A549 treated with DMSO at 1 μM for 4 hours (cell line): Measurements from ENCODE around the gene VSIR. TPM values are rescaled to one million over a fixed set of nuclear protein-coding genes. Genes with fewer than 3 reads are reported as not detected.

ENCODE experiments used
- total RNA-seq: library from RNA; stranded (reverse); fragments of 200-300 nt; extraction: Qiagen RNA extraction; gene quantifications from 5 replicates; pipeline ENCODE4 v1.2.3, GENCODE V29; 2022; ENCODE audit warnings: low read depth

The VSIR gene
- total RNA-seq: 23.7 to 32.7 TPM (median 28.7 TPM) in 5 replicates

DNA sequence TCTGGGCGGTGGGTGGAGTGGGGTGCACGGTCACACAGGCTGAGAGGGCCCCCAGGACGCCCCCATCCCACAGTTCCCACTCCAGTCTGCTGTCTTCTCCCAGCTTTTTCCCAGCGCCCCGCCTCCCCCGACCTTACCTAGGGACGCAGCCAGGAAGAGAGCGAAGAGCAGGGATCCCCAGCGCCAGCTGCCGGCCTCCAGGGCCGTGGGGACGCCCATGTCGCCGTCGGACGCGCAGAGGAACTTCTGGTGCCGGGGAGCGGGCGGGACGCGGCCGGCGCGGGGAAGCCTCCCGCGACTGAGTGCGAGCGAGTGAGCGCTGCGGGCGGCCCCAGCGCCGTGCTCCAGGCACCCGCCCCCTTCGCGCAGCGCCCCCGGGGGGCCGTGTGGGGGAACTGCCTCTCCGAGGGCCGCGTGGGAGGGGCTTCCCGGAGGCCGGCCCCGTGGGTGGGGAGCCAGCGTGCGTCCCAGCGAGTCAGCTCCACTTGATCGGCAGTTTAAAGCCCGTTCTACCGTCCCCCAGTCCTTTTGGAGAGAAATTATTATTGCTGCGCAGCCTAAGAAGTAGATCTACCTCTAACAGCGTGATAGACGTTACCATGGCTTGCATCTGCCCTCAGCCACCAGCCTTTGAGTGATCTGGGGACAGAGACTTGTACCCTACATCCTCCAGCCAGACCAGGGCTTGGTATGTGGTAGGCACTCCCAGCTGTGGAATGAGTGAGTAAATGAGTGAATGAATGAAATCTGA, at the start of gene VSIR:
Gene VSIR (minus strand): TSS at position 300 of the 751 bp plus-strand sequence. CDS start 81 bp downstream, at position 219.

DNA sequence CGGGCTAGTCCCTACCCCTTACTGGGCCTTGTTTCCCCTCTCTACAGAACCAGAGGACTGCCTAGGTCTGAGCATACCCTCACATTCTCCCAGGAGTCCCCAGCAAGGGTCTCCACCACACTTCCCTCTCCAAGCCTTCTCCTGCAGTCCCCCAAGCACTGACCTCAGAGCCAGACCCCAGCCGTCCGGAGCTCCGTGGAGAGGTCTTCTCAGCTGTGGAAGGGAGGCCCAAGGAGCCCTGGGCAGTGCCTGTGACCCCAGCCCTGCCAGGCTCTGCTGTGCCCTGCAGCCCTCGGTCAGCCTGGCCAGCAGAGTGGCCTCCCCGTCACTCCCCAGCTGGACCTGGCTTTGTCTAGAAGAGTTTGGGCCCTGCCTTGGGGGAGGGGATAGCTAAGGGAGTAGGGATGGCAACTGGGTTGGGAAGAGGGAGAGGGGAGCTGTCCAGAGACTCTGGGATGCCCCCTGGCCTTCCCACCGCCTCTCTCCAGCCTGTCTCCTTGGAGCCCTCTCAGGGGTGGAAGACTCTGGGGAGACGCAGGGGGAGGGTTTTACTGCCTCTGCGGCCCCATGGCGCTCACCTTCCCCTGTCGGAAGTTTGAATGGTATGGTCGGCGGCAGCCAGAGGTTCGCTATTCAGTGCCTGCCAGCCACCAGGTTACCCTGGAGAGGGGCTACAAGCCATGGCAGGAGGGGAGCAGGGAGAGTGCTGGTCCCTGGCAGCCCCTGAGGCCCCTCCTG, 53.7 kb downstream of the VSIR start, which contains the start of gene C10orf105:
Gene C10orf105 (minus strand): TSS at position 315 of the 738 bp plus-strand sequence. CDS start 3,441 bp downstream, outside the sequence.

Other genes starting within 250 kb of the VSIR start
- gene C10orf105, start 53.7 kb downstream of the VSIR start, total RNA-seq: not detected in 5 replicates
- gene PSAP, start 77.7 kb upstream of the VSIR start, total RNA-seq: 870 to 978 TPM (median 891 TPM) in 5 replicates
- gene CHST3, start 190.9 kb upstream of the VSIR start, total RNA-seq: 40.2 to 46.6 TPM (median 42.6 TPM) in 5 replicates